T-cell (primary cell): ENCODE data around the gene KRT2. TPM values are rescaled to one million over a fixed set of nuclear protein-coding genes. Genes with fewer than 3 reads are reported as not detected.

Experiments used
- ATAC-seq, 4 experiments: fragments of 200-7000 bp in 3 of 4; fragments of 150-1000 bp in 1 of 4; cut with Tn5 transposase; replicated peaks in 1 of 4; 1 replicate in 3 of 4; 2 replicates in 1 of 4; pipeline ENCODE4 v1.10.0; 2021; ENCODE audit warnings: moderate library complexity in 3 of 4, mild to moderate bottlenecking in 2 of 4, moderate number of reproducible peaks in 1 of 4
- CTCF ChIA-PET, 2 donors: fragments of 300-600 bp; sonication (Branson Sonifier 250); formaldehyde crosslinking; loops; one replicate each; lab custom pipeline; 2022; ENCODE audit warnings: antibody characterized with exemption in 2 of 2; lab: Charles Lee
- POLR2A ChIA-PET, 2 donors: fragments of 300-600 bp; sonication (Branson Sonifier 250); formaldehyde crosslinking; loops; one replicate each; lab custom pipeline; 2022; ENCODE audit warnings: antibody characterized with exemption in 2 of 2; lab: Charles Lee
- DNase-seq, 35 experiments: peaks; one replicate each; pipeline versions ENCODE4 v3.0.0 to v3.0.0-alpha.2; 2013 to 2023
- H3K27ac ChIP-seq: one replicate; pipeline ENCODE4 v1.5.1; 2013; ENCODE audit warnings: low read length
- H3K27me3 ChIP-seq, 2 experiments: replicated peaks in 1 of 2; 1 replicate in 1 of 2; 2 replicates in 1 of 2; pipeline versions ENCODE4 v1.6.1 to v1.7.0; 2013; ENCODE audit warnings: low read length in 1 of 2, mixed read lengths in 1 of 2; ENCODE audit not compliant: control insufficient read depth in 2 of 2, insufficient read depth in 2 of 2; ENCODE audit errors: extremely low read depth in 1 of 2
- H3K36me3 ChIP-seq, 2 donors: 1 replicate in 1 of 2; 2 replicates in 1 of 2; pipeline versions ENCODE4 v1.6.1 to v1.7.0; 2013; ENCODE audit warnings: low read length in 1 of 2; ENCODE audit not compliant: control insufficient read depth in 2 of 2, insufficient read depth in 1 of 2; ENCODE audit errors: extremely low read depth in 1 of 2
- H3K4me1 ChIP-seq, 2 experiments: 1 replicate in 1 of 2; 2 replicates in 1 of 2; pipeline versions ENCODE4 v1.6.1 to v1.7.0; 2013; ENCODE audit warnings: low read length in 2 of 2, mixed read lengths in 1 of 2; ENCODE audit not compliant: insufficient read depth in 2 of 2, control insufficient read depth in 1 of 2; ENCODE audit errors: extremely low read depth in 1 of 2
- H3K4me3 ChIP-seq, 2 donors: 1 replicate in 1 of 2; 2 replicates in 1 of 2; pipeline versions ENCODE4 v1.5.1 to v1.7.0; 2013; ENCODE audit warnings: mild to moderate bottlenecking in 2 of 2, low read length in 1 of 2, moderate library complexity in 1 of 2; ENCODE audit not compliant: control insufficient read depth in 1 of 2; ENCODE audit errors: extremely low read depth in 1 of 2
- H3K9me3 ChIP-seq: 2 replicates; pipeline ENCODE4 v1.7.0; 2013
- H3K27ac Mint-ChIP-seq, 2 donors: one replicate each; pipeline ENCODE4 v1.8.0; 2020 to 2021; ENCODE audit warnings: mild to moderate bottlenecking in 2 of 2, mixed read lengths in 2 of 2
- H3K27me3 Mint-ChIP-seq, 2 donors: one replicate each; pipeline ENCODE4 v1.8.0; 2021 to 2022; ENCODE audit warnings: mixed read lengths in 2 of 2
- H3K36me3 Mint-ChIP-seq: one replicate; pipeline ENCODE4 v1.8.0; 2021; ENCODE audit warnings: mixed read lengths
- H3K4me1 Mint-ChIP-seq, 3 donors: one replicate each; pipeline ENCODE4 v1.8.0; 2020 to 2022; ENCODE audit warnings: mixed read lengths in 3 of 3, mild to moderate bottlenecking in 1 of 3
- H3K4me3 Mint-ChIP-seq, 3 donors: one replicate each; pipeline ENCODE4 v1.8.0; 2020 to 2022; ENCODE audit warnings: mild to moderate bottlenecking in 3 of 3, mixed read lengths in 3 of 3, moderate library complexity in 3 of 3
- H3K9me3 Mint-ChIP-seq, 3 donors: one replicate each; pipeline ENCODE4 v1.8.0; 2020 to 2022; ENCODE audit warnings: mixed read lengths in 3 of 3
- WGBS: methylation state at CpG from one replicate; pipeline ENCODE4 v1.1.5; 2013; ENCODE audit warnings: missing lambda C conversion rate; ENCODE audit not compliant: insufficient coverage; 5-methylcytosine and 5-hydroxymethylcytosine counted together
- total RNA-seq, 35 experiments: library from RNA in 6 of 35; stranded (reverse) in 6 of 35; fragments of 120-200 nt in 1 of 35; gene quantifications; one replicate each; pipeline versions ENCODE4 v1.2.1 to v1.2.4 and lab custom pipeline; 2013 to 2026

The KRT2 gene
- total RNA-seq (1 to 10 TPM in 2 of 5 donors, under 1 TPM in 3; 0.13 to 2.6 (median 0.82) TPM), total RNA-seq (lab: John Stamatoyannopoulos, UW) (0 to 2.2 (median 0.82) reads per million in 29 experiments)
- total RNA-seq (2013) = 0.88 TPM

DNA sequence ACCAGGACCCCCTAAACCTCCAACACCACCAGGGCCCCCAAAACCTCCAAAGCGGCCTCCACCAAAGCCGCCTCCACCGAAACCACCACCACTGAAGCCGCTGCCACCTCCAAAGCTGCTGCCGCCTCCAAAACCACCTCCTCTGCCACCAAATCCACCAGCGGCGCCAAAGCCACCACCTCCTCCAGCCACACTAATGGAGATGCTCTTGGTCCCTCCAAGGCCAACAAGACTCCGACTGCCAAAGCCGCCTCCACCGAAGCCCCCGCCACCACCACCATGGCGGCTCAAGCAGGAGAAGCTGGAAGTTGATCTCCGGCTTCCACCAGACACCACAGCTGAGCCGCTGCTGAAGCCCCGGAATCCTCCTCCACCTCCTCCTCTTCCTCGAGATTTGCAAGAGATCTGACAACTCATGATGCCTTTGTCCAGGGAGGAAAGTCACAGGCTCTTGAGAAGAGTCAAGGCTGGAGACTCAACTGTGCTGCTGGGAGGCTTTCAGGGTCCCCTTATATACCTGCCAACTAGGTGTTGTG is at the start of gene KRT2:
TSS of gene KRT2 (minus strand) at position 486 of the 536 bp plus-strand sequence. CDS start at position 417, 69 bp downstream.
- H3K27me3 ChIP-seq = peaks cover 0 to 18% of the 10 kb centered on the region in 2 experiments
- no peak for ATAC-seq
- DNase-seq = no peak
- no peak within 1 kb of the TSS for H3K4me3 ChIP-seq
- Mint-ChIP-seq H3K36me3 (no peaks in the 10 kb centered on the region), H3K4me1 (peaks cover 45 to 50% (median 48%) of the 10 kb centered on the region in 3 donors), H3K4me3 (no peak within 1 kb of the TSS), H3K9me3 (peaks cover 0 to 4% (median 0%) of the 10 kb centered on the region in 3 donors), H3K27me3 (peaks cover 0 to 9% of the 10 kb centered on the region in 2 donors), H3K27ac (no peak within 1 kb of the TSS)
- peaks cover 26 to 32% of the 10 kb centered on the region in 2 experiments for H3K4me1 ChIP-seq
- no peaks in the 10 kb centered on the region for H3K36me3 ChIP-seq
- H3K27ac ChIP-seq = no peak within 1 kb of the TSS
- ChIA-PET CTCF (no interaction called here), POLR2A (no interaction called here)
- 95% methylated on average over 13 of the region's 16 CpGs for WGBS
- H3K9me3 ChIP-seq = no peaks in the 10 kb centered on the region

DNA sequence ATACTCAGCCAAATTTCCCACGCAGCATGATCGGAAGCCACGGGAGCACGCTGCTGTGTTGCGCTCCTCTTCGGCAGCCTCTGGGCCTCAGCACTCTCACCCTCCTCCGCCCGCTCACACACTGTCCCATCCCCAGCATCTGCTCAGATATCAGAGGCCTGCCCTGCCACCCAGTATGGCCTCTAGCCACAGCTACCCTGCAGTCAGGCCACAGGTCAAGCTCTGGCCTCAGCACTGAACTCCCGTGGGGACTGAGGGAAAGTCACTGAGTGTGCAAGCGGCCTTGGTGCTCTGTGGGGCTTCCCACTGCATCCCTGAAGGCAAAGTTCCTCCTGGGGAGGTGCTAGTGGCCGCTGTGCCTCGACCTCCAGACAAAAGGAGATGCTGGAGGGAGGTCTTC is 49.3 kb upstream of the KRT2 start:
- ChIA-PET POLR2A (no interaction called here), CTCF (no interaction called here)
- Histone ChIP-seq H3K36me3 (no peaks in the 10 kb centered on the region), H3K9me3 (no peaks in the 10 kb centered on the region), H3K27me3 (peaks cover 0 to 25% of the 10 kb centered on the region in 2 experiments), H3K27ac (no peak overlapping the region), H3K4me3 (no peak overlapping the region), H3K4me1 (no peaks in the 10 kb centered on the region)
- Mint-ChIP-seq H3K4me3 (no peak overlapping the region), H3K9me3 (no peaks in the 10 kb centered on the region), H3K27me3 (peaks cover 10 to 12% of the 10 kb centered on the region in 2 donors), H3K27ac (peak overlapping the region in 1 of 2 donors; percentile 25), H3K4me1 (peaks cover 0 to 8% (median 0%) of the 10 kb centered on the region in 3 donors), H3K36me3 (no peaks in the 10 kb centered on the region)
- ATAC-seq (no peak), DNase-seq (no peak)
- 78% methylated on average over 10 of the region's 12 CpGs for WGBS

DNA sequence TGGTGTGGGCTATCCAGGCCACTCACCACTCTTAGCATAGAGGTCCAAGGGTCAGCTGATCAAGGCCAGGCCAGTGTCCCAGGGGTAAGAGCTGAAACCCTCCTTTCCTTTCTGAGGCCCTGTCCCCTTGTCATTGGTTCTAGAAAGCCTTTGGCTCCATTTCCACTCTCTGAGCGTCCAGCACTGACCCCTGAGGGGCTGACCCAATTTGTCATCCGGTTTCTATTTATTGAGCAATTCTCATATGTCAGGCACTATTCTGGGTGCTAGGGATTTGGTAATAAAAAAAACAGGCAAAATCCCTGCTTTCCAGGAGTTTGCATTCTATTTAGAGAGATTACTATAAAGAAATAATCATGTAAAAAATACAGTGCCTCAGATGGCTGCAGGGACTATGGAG is 47.9 kb upstream of the KRT2 start:
- Histone ChIP-seq H3K9me3 (no peaks in the 10 kb centered on the region), H3K4me3 (no peak overlapping the region), H3K4me1 (no peaks in the 10 kb centered on the region), H3K36me3 (no peaks in the 10 kb centered on the region), H3K27me3 (peaks cover 0 to 25% of the 10 kb centered on the region in 2 experiments), H3K27ac (no peak overlapping the region)
- H3K27me3 Mint-ChIP-seq = peaks cover 11 to 12% of the 10 kb centered on the region in 2 donors
- ChIA-PET POLR2A (no interaction called here), CTCF (no interaction called here)
- no peaks in the 10 kb centered on the region for H3K36me3 Mint-ChIP-seq
- H3K4me3 Mint-ChIP-seq = no peak overlapping the region
- DNase-seq (no peak), ATAC-seq (no peak)
- H3K4me1 Mint-ChIP-seq = peaks cover 0 to 5% (median 0%) of the 10 kb centered on the region in 3 donors
- H3K9me3 Mint-ChIP-seq = no peaks in the 10 kb centered on the region
- WGBS = no CpG with 5 or more reads among the region's 2 CpGs
- no peak overlapping the region for H3K27ac Mint-ChIP-seq

DNA sequence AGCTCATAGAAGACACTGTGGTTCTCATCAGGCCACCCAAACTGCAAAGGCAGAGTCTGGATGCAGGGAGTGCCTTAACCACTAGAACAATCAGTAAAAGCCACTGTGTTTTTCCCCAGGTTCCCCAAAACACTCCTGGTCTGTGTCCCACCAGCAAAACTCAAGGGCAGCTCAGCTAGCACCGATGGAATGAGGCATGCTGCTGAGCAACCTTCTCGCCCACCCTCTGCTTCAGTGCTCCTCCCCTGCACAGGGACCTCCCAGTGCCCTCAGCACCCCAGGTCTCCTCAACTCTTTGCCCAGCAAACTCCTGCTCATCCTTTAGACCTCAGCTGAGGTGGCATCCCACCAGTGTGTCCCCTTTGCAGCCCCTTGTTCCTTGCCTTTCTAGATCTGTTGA is 47.4 kb upstream of the KRT2 start:
- H3K4me1 Mint-ChIP-seq = peaks cover 0 to 5% (median 0%) of the 10 kb centered on the region in 3 donors
- H3K9me3 Mint-ChIP-seq = no peaks in the 10 kb centered on the region
- peaks cover 11 to 12% of the 10 kb centered on the region in 2 donors for H3K27me3 Mint-ChIP-seq
- H3K9me3 ChIP-seq = no peaks in the 10 kb centered on the region
- DNase-seq (no peak), ATAC-seq (no peak)
- H3K4me3 ChIP-seq = no peak overlapping the region
- POLR2A ChIA-PET = no interaction called here
- no peaks in the 10 kb centered on the region for H3K4me1 ChIP-seq
- H3K27ac Mint-ChIP-seq = no peak overlapping the region
- H3K36me3 Mint-ChIP-seq = no peaks in the 10 kb centered on the region
- no peaks in the 10 kb centered on the region for H3K36me3 ChIP-seq
- H3K4me3 Mint-ChIP-seq = no peak overlapping the region
- peaks cover 0 to 31% of the 10 kb centered on the region in 2 experiments for H3K27me3 ChIP-seq
- H3K27ac ChIP-seq = no peak overlapping the region
- CTCF ChIA-PET = no interaction called here
- 55% methylated on average over 2 of the region's 2 CpGs for WGBS

DNA sequence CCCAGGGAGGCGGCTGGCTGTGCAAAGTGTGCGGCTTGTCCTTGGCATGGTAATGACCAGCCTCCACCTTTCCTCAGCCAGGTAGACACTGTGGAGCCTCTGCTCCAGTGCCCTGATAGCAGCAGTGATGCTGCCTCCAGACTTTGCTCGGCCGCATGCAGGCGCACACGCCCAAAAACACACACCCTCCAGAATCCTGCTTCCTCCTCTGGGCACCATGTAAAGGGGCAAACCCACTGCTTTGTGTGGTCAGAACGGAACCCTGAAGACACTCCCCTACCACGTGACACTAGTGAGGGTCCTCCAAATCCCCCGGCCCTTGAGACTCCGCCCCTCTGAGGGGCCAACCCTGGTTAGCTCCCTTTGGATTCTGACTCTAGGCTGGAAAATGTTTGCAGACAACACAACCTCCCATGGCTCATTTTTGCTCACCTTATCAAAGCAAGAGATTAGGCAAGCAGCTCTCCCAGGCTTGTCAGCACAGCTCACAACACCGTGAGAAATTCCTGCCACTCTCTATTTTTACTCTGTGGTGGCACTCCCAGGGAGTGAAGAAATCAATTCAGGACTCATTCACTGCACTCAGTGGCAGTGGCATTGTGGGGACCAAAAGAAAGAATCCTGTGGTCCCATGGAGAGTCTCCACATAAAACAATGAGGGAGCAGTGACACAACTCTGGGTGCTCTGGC is 46.8 kb upstream of the KRT2 start:
- Histone ChIP-seq H3K36me3 (no peaks in the 10 kb centered on the region), H3K27ac (no peak overlapping the region), H3K4me1 (no peaks in the 10 kb centered on the region), H3K9me3 (no peaks in the 10 kb centered on the region), H3K27me3 (peaks cover 0 to 31% of the 10 kb centered on the region in 2 experiments), H3K4me3 (no peak overlapping the region)
- CTCF ChIA-PET = no interaction called here
- Mint-ChIP-seq H3K36me3 (no peaks in the 10 kb centered on the region), H3K9me3 (no peaks in the 10 kb centered on the region), H3K4me3 (no peak overlapping the region), H3K27ac (no peak overlapping the region), H3K27me3 (peaks cover 11 to 12% of the 10 kb centered on the region in 2 donors), H3K4me1 (peaks cover 0 to 5% (median 0%) of the 10 kb centered on the region in 3 donors)
- DNase-seq (no peak), ATAC-seq (no peak)
- WGBS = 64% methylated on average over 9 of the region's 11 CpGs
- POLR2A ChIA-PET = no interaction called here

DNA sequence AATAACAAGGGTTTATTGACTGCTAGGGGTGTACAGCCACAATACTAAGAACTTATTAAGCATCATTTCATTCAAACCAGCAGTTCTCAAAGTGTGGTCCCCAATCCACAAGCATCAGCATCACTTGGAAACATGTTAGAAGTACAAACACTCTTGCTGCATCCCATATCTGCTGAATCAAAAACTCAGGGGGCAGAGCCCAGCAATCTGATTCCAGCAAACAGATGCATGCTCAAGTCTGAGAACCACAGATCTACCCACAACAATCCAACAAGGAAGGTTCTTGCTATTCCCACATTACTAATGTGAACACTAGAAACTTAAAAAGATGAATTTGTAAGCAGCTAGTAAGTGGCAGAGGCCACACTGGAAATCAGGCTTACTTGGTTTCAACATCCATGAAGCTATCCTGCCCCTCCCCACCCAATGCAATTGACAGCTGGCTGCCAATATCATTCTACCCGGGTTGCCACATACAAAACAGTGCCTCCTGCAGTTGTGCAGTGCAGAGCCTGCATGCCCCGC is 45.1 kb upstream of the KRT2 start:
- Histone ChIP-seq H3K27me3 (peaks cover 0 to 37% of the 10 kb centered on the region in 2 experiments), H3K9me3 (no peaks in the 10 kb centered on the region), H3K4me3 (no peak overlapping the region), H3K27ac (no peak overlapping the region), H3K36me3 (no peaks in the 10 kb centered on the region), H3K4me1 (peaks cover 0 to 3% of the 10 kb centered on the region in 2 experiments)
- no peaks in the 10 kb centered on the region for H3K36me3 Mint-ChIP-seq
- 33% methylated on average over 1 of the region's 2 CpGs for WGBS
- no peak for ATAC-seq
- CTCF ChIA-PET = no interaction called here
- H3K27ac Mint-ChIP-seq = no peak overlapping the region
- POLR2A ChIA-PET = no interaction called here
- no peak overlapping the region for H3K4me3 Mint-ChIP-seq
- DNase-seq = no peak
- H3K9me3 Mint-ChIP-seq = no peaks in the 10 kb centered on the region
- H3K27me3 Mint-ChIP-seq = peaks cover 8 to 18% of the 10 kb centered on the region in 2 donors
- peaks cover 10 to 13% (median 13%) of the 10 kb centered on the region in 3 donors for H3K4me1 Mint-ChIP-seq
